ENCODE measurements around the gene RENBP. TPM values are rescaled to one million over a fixed set of nuclear protein-coding genes. Genes with fewer than 3 reads are reported as not detected.

The RENBP gene
- total RNA-seq (10 to 100 TPM in 1 of 2 donors, 1 to 10 TPM in 1; 7.0 to 10.4 TPM), polyA plus RNA-seq (ENCODE audit: insufficient read length in 2 of 2) (10 to 100 TPM; 10.2 to 11.6 TPM)
- long read RNA-seq, donor 1, partial matches to known transcripts, result 0 of 2 reads
- long read RNA-seq, donor 1, other reads (novel, unspliced or antisense), result 0 of 2 reads
- long read RNA-seq, donor 2, partial matches to known transcripts, result 0 of 3 reads
- long read RNA-seq, donor 2, other reads (novel, unspliced or antisense), result 0 of 3 reads
- long read RNA-seq, donor 3, result 0 reads
- long read RNA-seq, donor 4, partial matches to known transcripts, result 0 of 1 reads
- long read RNA-seq, donor 4, other reads (novel, unspliced or antisense), result 0 of 1 reads

- 41% methylated on average over 26 of the region's 31 CpGs for WGBS (ENCODE audit: insufficient coverage)
- H3K4me1 ChIP-seq (ENCODE audit: control insufficient read depth, insufficient read depth, low read length), result peaks cover 37% of the 10 kb centered on the region
- peak within 1 kb of the TSS; percentile 36 for H3K4me3 ChIP-seq (ENCODE audit: low read depth, low read length)
- no peaks in the 10 kb centered on the region for H3K9me3 ChIP-seq (ENCODE audit: control insufficient read depth, insufficient read depth, low read length)
- DNase-seq (ENCODE audit: low read depth in 4 of 6, low spot score in 6 of 6), result peak in 2 of 6 donors; percentile 43 to 54
- no peaks in the 10 kb centered on the region for H3K27me3 ChIP-seq (ENCODE audit: control insufficient read depth, insufficient read depth, low read length)
- H3K27ac ChIP-seq (ENCODE audit: low read depth, low read length), result no peak within 1 kb of the TSS
- H3K36me3 ChIP-seq (ENCODE audit: control insufficient read depth, insufficient read depth, low read length), result peaks cover 34% of the 10 kb centered on the region
Measured at GRCh38 chrX:153944140-153944799, at the start of gene RENBP. Gene RENBP (minus strand): TSS chrX:153944643. CDS start chrX:153944610, 33 bp downstream.

GRCh38 chrX:153993978-153994377, 49.5 kb upstream of the RENBP start:
- H3K36me3 ChIP-seq (ENCODE audit: control insufficient read depth, insufficient read depth, low read length), result no peaks in the 10 kb centered on the region
- H3K27ac ChIP-seq (ENCODE audit: low read depth, low read length), result no peak overlapping the region
- no peaks in the 10 kb centered on the region for H3K9me3 ChIP-seq (ENCODE audit: control insufficient read depth, insufficient read depth, low read length)
- H3K27me3 ChIP-seq (ENCODE audit: control insufficient read depth, insufficient read depth, low read length), result no peaks in the 10 kb centered on the region
- no peak for DNase-seq (ENCODE audit: low read depth in 4 of 6, low spot score in 6 of 6)
- H3K4me3 ChIP-seq (ENCODE audit: low read depth, low read length), result no peak overlapping the region
- no peaks in the 10 kb centered on the region for H3K4me1 ChIP-seq (ENCODE audit: control insufficient read depth, insufficient read depth, low read length)
- WGBS (ENCODE audit: insufficient coverage), result 86% methylated on average over 6 of the region's 10 CpGs

- H3K9me3 ChIP-seq (ENCODE audit: control insufficient read depth, insufficient read depth, low read length), result no peaks in the 10 kb centered on the region
- H3K27me3 ChIP-seq (ENCODE audit: control insufficient read depth, insufficient read depth, low read length), result no peaks in the 10 kb centered on the region
- WGBS (ENCODE audit: insufficient coverage), result 85% methylated on average over 10 of the region's 12 CpGs
- H3K4me3 ChIP-seq (ENCODE audit: low read depth, low read length), result no peak overlapping the region
- no peak for DNase-seq (ENCODE audit: low read depth in 4 of 6, low spot score in 6 of 6)
- no peak overlapping the region for H3K27ac ChIP-seq (ENCODE audit: low read depth, low read length)
- H3K4me1 ChIP-seq (ENCODE audit: control insufficient read depth, insufficient read depth, low read length), result no peaks in the 10 kb centered on the region
- no peaks in the 10 kb centered on the region for H3K36me3 ChIP-seq (ENCODE audit: control insufficient read depth, insufficient read depth, low read length)
Measured at GRCh38 chrX:153993079-153993478, 48.6 kb upstream of the RENBP start.

GRCh38 chrX:153992180-153992579, 47.7 kb upstream of the RENBP start:
- Histone ChIP-seq H3K36me3 (ENCODE audit: control insufficient read depth, insufficient read depth, low read length) (no peaks in the 10 kb centered on the region), H3K9me3 (ENCODE audit: control insufficient read depth, insufficient read depth, low read length) (no peaks in the 10 kb centered on the region), H3K4me1 (ENCODE audit: control insufficient read depth, insufficient read depth, low read length) (no peaks in the 10 kb centered on the region), H3K27me3 (ENCODE audit: control insufficient read depth, insufficient read depth, low read length) (no peaks in the 10 kb centered on the region), H3K4me3 (ENCODE audit: low read depth, low read length) (no peak overlapping the region), H3K27ac (ENCODE audit: low read depth, low read length) (no peak overlapping the region)
- WGBS (ENCODE audit: insufficient coverage), result 92% methylated on average over 6 of the region's 8 CpGs
- no peak for DNase-seq (ENCODE audit: low read depth in 4 of 6, low spot score in 6 of 6)

GRCh38 chrX:153991013-153991580, 46.7 kb upstream of the RENBP start:
- 100% methylated on average over 1 of the region's 3 CpGs for WGBS (ENCODE audit: insufficient coverage)
- Histone ChIP-seq H3K4me1 (ENCODE audit: control insufficient read depth, insufficient read depth, low read length) (no peaks in the 10 kb centered on the region), H3K4me3 (ENCODE audit: low read depth, low read length) (no peak overlapping the region), H3K9me3 (ENCODE audit: control insufficient read depth, insufficient read depth, low read length) (no peaks in the 10 kb centered on the region), H3K27me3 (ENCODE audit: control insufficient read depth, insufficient read depth, low read length) (no peaks in the 10 kb centered on the region), H3K36me3 (ENCODE audit: control insufficient read depth, insufficient read depth, low read length) (no peaks in the 10 kb centered on the region), H3K27ac (ENCODE audit: low read depth, low read length) (no peak overlapping the region)
- DNase-seq (ENCODE audit: low read depth in 4 of 6, low spot score in 6 of 6), result no peak

- no peaks in the 10 kb centered on the region for H3K9me3 ChIP-seq (ENCODE audit: control insufficient read depth, insufficient read depth, low read length)
- H3K4me1 ChIP-seq (ENCODE audit: control insufficient read depth, insufficient read depth, low read length), result peaks cover 7% of the 10 kb centered on the region
- H3K27ac ChIP-seq (ENCODE audit: low read depth, low read length), result no peak overlapping the region
- no peak for DNase-seq (ENCODE audit: low read depth in 4 of 6, low spot score in 6 of 6)
- no peak overlapping the region for H3K4me3 ChIP-seq (ENCODE audit: low read depth, low read length)
- no peaks in the 10 kb centered on the region for H3K27me3 ChIP-seq (ENCODE audit: control insufficient read depth, insufficient read depth, low read length)
- WGBS (ENCODE audit: insufficient coverage), result 83% methylated on average over 10 of the region's 14 CpGs
- no peaks in the 10 kb centered on the region for H3K36me3 ChIP-seq (ENCODE audit: control insufficient read depth, insufficient read depth, low read length)
Measured at GRCh38 chrX:153989973-153990655, 45.7 kb upstream of the RENBP start.

- H3K27me3 ChIP-seq (ENCODE audit: control insufficient read depth, insufficient read depth, low read length), result peaks cover 2% of the 10 kb centered on the region
- H3K9me3 ChIP-seq (ENCODE audit: control insufficient read depth, insufficient read depth, low read length), result no peaks in the 10 kb centered on the region
- no peak overlapping the region for H3K4me3 ChIP-seq (ENCODE audit: low read depth, low read length)
- no peak overlapping the region for H3K27ac ChIP-seq (ENCODE audit: low read depth, low read length)
- peaks cover 11% of the 10 kb centered on the region for H3K4me1 ChIP-seq (ENCODE audit: control insufficient read depth, insufficient read depth, low read length)
- 92% methylated on average over 7 of the region's 12 CpGs for WGBS (ENCODE audit: insufficient coverage)
- no peaks in the 10 kb centered on the region for H3K36me3 ChIP-seq (ENCODE audit: control insufficient read depth, insufficient read depth, low read length)
- DNase-seq (ENCODE audit: low read depth in 4 of 6, low spot score in 6 of 6), result no peak
Measured at GRCh38 chrX:153988493-153988892, 44.0 kb upstream of the RENBP start.

GRCh38 chrX:153984351-153985178, 40.1 kb upstream of the RENBP start:
- peaks cover 22% of the 10 kb centered on the region for H3K4me1 ChIP-seq (ENCODE audit: control insufficient read depth, insufficient read depth, low read length)
- 75% methylated on average over 8 of the region's 20 CpGs for WGBS (ENCODE audit: insufficient coverage)
- H3K4me3 ChIP-seq (ENCODE audit: low read depth, low read length), result no peak overlapping the region
- H3K27ac ChIP-seq (ENCODE audit: low read depth, low read length), result no peak overlapping the region
- peaks cover 9% of the 10 kb centered on the region for H3K36me3 ChIP-seq (ENCODE audit: control insufficient read depth, insufficient read depth, low read length)
- DNase-seq (ENCODE audit: low read depth in 4 of 6, low spot score in 6 of 6), result no peak
- H3K27me3 ChIP-seq (ENCODE audit: control insufficient read depth, insufficient read depth, low read length), result peaks cover 4% of the 10 kb centered on the region
- no peaks in the 10 kb centered on the region for H3K9me3 ChIP-seq (ENCODE audit: control insufficient read depth, insufficient read depth, low read length)

- no peak for DNase-seq (ENCODE audit: low read depth in 4 of 6, low spot score in 6 of 6)
- Histone ChIP-seq H3K36me3 (ENCODE audit: control insufficient read depth, insufficient read depth, low read length) (peaks cover 9% of the 10 kb centered on the region), H3K4me3 (ENCODE audit: low read depth, low read length) (no peak overlapping the region), H3K9me3 (ENCODE audit: control insufficient read depth, insufficient read depth, low read length) (no peaks in the 10 kb centered on the region), H3K4me1 (ENCODE audit: control insufficient read depth, insufficient read depth, low read length) (peaks cover 22% of the 10 kb centered on the region), H3K27ac (ENCODE audit: low read depth, low read length) (no peak overlapping the region), H3K27me3 (ENCODE audit: control insufficient read depth, insufficient read depth, low read length) (peaks cover 4% of the 10 kb centered on the region)
- 79% methylated on average over 11 of the region's 12 CpGs for WGBS (ENCODE audit: insufficient coverage)
Measured at GRCh38 chrX:153983321-153983801, 38.9 kb upstream of the RENBP start.
